Tibial artery (tissue), 4 donors: ENCODE measurements around the gene RTKN.

ENCODE experiments used
- DNase-seq, 2 donors: peaks; one replicate each; pipeline ENCODE4 v3.0.0-alpha.2; 2019
- H3K27ac ChIP-seq, 2 donors: fragments of 200-600 bp; sonication (generic) in 1 of 2; 1 replicate in 1 of 2; 2 replicates in 1 of 2; pipeline ENCODE4 v1.5.1; 2018 to 2019; ENCODE audit warnings: mild to moderate bottlenecking in 1 of 2
- H3K27me3 ChIP-seq, 2 donors: fragments of 200-600 bp; sonication (generic) in 1 of 2; one replicate each; pipeline versions ENCODE4 v1.5.1 to v1.6.0; 2016 to 2019
- H3K36me3 ChIP-seq, 3 donors: fragments of 200-600 bp; sonication (generic) in 2 of 3; one replicate each; pipeline ENCODE4 v1.5.1; 2016 to 2019; ENCODE audit warnings: mild to moderate bottlenecking in 2 of 3
- H3K4me1 ChIP-seq, 4 donors: fragments of 200-600 bp; sonication (generic) in 2 of 4; 1 replicate in 3 of 4; 2 replicates in 1 of 4; pipeline ENCODE4 v1.5.1; 2016 to 2019
- H3K4me3 ChIP-seq, 2 donors: fragments of 200-600 bp; sonication (generic) in 1 of 2; 1 replicate in 1 of 2; 2 replicates in 1 of 2; pipeline ENCODE4 v1.5.1; 2018 to 2019; ENCODE audit warnings: mild to moderate bottlenecking in 2 of 2
- H3K9me3 ChIP-seq, 3 donors: fragments of 200-600 bp; sonication (generic) in 1 of 3; one replicate each; pipeline ENCODE4 v1.5.1; 2016 to 2019
- intact Hi-C: fragments of 100-400 bp; cut with DNase I; formaldehyde crosslinking; loops from one replicate; pipeline ENCODE4 v1.15.0; 2023; ENCODE audit warnings: low total_unique reads
- TF ChIP-seq, protein P1 (sequence below), 2 experiments: fragments of 200-600 bp in 1 of 2; fragments of 450-650 bp in 1 of 2; IDR thresholded peaks; one replicate each; pipeline ENCODE4 v1.5.1; 2017 to 2019; ENCODE audit warnings: antibody characterized with exemption in 2 of 2, mild to moderate bottlenecking in 1 of 2, moderate library complexity in 1 of 2

RTKN gene

DNA sequence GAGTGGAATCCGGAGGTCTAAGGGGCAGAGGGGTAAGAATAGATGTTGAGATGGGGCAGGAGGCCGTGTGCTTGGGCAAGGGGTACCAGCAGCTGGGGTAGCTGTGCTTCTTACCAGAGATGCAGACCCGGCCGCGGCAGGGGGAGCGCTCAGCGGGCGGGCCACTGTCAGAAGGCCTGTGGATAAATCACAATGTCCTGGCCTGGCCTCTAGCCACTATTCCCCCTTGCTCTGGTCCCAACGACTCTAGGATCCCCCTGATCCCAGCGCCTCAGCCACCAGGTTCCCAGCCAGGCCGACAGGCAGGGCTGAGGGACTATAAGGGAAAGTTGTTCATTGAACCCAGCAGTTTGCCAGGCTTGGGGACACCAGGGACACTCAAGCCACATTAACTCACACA, 11.2 kb downstream of the RTKN start:
- DNase-seq: no peak
- H3K9me3 ChIP-seq: no peaks in the 10 kb centered on the region
- intact Hi-C loops: no loop called here
- no peak overlapping the region for H3K4me3 ChIP-seq
- peaks cover 11 to 70% (median 45%) of the 10 kb centered on the region in 3 donors for H3K36me3 ChIP-seq
- TF ChIP-seq, protein P1, sequence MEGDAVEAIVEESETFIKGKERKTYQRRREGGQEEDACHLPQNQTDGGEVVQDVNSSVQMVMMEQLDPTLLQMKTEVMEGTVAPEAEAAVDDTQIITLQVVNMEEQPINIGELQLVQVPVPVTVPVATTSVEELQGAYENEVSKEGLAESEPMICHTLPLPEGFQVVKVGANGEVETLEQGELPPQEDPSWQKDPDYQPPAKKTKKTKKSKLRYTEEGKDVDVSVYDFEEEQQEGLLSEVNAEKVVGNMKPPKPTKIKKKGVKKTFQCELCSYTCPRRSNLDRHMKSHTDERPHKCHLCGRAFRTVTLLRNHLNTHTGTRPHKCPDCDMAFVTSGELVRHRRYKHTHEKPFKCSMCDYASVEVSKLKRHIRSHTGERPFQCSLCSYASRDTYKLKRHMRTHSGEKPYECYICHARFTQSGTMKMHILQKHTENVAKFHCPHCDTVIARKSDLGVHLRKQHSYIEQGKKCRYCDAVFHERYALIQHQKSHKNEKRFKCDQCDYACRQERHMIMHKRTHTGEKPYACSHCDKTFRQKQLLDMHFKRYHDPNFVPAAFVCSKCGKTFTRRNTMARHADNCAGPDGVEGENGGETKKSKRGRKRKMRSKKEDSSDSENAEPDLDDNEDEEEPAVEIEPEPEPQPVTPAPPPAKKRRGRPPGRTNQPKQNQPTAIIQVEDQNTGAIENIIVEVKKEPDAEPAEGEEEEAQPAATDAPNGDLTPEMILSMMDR (IDR thresholded peaks at IDR 0.05): no peak
- H3K27me3 ChIP-seq: no peaks in the 10 kb centered on the region
- H3K4me1 ChIP-seq: no peaks in the 10 kb centered on the region
- H3K27ac ChIP-seq: no peak overlapping the region

DNA sequence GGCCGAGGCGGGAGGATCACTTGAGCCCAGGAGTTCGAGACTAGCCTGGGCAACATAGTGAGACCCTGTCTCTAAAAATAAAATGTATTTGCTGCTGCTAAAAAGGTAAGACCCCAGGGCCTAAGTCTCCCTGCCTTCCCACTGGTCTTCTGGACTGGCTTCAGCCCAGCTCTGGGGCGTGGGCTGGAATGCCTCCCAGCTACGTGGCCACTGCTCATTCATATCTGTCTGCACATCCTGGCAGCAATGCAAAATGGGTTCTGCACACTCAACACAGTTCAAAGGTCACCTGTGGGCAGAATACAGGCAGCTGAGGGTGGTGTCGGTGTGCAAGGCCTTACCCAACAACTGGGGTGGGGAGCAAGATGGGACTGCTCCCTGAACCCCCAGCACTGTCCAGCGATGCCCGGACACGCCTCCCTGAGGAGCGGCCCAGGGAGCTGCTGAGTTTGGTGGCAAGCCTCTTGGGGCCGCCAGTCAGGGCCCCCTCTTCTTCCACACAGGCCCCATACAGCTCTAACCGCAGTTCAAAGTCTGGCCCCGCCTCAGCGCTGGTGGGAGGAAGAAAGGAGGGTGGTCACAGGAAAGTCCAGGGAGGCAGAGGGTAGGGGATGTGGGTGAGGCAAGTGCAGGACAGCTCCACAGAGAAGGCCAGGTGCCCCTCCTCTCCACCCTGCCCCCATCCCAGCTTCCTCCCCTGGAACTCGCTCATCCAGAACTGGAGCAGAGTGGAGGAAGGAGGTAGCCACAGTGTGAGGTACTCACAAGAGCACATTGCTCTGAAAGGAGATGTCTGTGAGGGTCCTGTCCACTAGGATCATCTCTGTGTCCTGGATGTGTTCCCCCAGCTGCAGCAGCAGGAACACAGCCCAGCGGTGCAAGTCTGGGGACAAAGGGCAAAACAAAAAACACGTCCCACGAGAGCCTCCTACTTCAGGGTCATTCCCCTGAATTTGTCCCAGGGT, 12.0 kb downstream of the RTKN start:
- Histone ChIP-seq H3K27ac (no peak overlapping the region), H3K4me1 (no peaks in the 10 kb centered on the region), H3K27me3 (no peaks in the 10 kb centered on the region), H3K9me3 (no peaks in the 10 kb centered on the region), H3K36me3 (peaks cover 11 to 76% (median 45%) of the 10 kb centered on the region in 3 donors), H3K4me3 (no peak overlapping the region)
- TF ChIP-seq, protein P1 (IDR thresholded peaks at IDR 0.05): no peak
- intact Hi-C loops: no loop called here
- DNase-seq: no peak

DNA sequence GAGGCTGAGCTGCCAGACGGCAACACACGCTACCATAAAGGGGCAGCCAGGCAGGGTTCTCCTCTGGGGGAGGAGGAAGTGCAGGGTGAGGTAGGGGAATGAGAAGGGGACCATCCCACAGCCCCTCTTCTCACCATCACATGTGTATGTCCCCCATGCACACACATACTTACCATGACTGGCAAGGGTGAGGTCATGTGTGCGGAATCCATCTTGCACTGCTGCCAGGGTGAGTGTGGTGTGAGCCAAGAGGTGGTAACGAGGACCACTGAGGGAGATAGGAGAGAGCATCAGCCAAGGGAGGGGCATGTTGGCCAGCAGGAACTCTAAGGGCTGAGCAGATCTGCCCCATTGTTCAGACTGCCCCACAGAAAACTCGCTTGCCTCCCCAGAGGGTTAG, 13.1 kb downstream of the RTKN start:
- no peaks in the 10 kb centered on the region for H3K27me3 ChIP-seq
- no peaks in the 10 kb centered on the region for H3K9me3 ChIP-seq
- intact Hi-C loops: no loop called here
- TF ChIP-seq, protein P1 (IDR thresholded peaks at IDR 0.05): no peak
- H3K4me1 ChIP-seq: no peaks in the 10 kb centered on the region
- H3K27ac ChIP-seq: no peak overlapping the region
- H3K36me3 ChIP-seq: peaks cover 11 to 76% (median 45%) of the 10 kb centered on the region in 3 donors
- no peak overlapping the region for H3K4me3 ChIP-seq
- no peak for DNase-seq

DNA sequence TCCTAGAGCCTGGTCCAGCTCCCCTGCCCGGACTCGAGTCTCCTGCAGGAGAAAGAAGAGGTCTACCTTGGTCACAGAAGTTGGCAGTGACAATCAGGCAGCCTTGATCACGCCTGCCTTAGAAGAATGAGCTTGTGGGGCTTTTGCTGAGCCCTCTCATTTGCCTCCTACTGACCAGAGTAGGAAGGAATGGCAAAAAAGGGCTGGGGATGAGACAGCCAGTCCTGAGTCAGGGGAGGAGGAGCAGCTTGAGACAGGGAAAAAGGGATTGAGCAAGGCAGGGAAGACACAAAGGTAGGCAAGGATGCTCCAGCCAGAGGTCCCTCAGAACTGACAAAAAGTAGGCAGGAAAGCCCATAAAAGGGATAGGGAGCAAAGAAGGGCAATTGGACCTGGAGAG, 14.2 kb downstream of the RTKN start:
- no peak overlapping the region for H3K27ac ChIP-seq
- H3K9me3 ChIP-seq: no peaks in the 10 kb centered on the region
- DNase-seq: no peak
- TF ChIP-seq, protein P1 (IDR thresholded peaks at IDR 0.05): no peak
- intact Hi-C loops: no loop called here
- no peaks in the 10 kb centered on the region for H3K27me3 ChIP-seq
- no peaks in the 10 kb centered on the region for H3K4me1 ChIP-seq
- H3K4me3 ChIP-seq: no peak overlapping the region
- peaks cover 11 to 75% (median 45%) of the 10 kb centered on the region in 3 donors for H3K36me3 ChIP-seq

DNA sequence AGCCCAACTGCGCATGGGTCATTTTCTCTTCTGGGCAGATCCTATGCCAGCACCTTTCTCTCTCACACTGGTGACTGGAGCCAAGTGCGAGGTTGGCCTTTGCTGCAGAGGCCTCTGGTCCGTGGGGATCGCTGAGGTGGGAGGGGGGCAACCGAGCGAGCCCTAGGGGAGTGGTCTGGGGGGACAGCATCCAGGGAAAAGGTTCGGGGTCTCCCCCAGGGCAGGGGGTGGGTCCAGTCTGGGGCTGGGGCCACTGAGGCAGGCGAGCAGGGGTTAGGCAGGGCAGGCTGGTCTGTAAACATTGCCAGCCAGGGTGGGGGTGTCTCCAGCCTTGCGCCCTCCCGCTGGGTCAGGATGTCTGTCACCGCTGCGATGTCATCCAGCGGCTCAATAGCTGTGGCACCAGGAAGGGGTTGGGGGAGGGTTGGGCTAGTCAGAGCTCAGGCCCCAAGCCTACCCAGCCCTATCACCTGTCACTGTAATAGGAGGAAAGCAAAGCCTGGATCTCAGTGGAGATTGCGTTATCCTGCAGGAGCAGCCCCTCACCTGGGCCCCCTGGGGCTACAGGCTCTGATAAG, 15.5 kb downstream of the RTKN start:
- H3K4me1 ChIP-seq: peaks cover 0 to 8% (median 4%) of the 10 kb centered on the region in 4 donors
- peaks cover 11 to 63% (median 45%) of the 10 kb centered on the region in 3 donors for H3K36me3 ChIP-seq
- TF ChIP-seq, protein P1 (IDR thresholded peaks at IDR 0.05): no peak
- H3K27me3 ChIP-seq: no peaks in the 10 kb centered on the region
- H3K9me3 ChIP-seq: no peaks in the 10 kb centered on the region
- no peak overlapping the region for H3K27ac ChIP-seq
- no peak overlapping the region for H3K4me3 ChIP-seq
- intact Hi-C loops: no loop called here
- no peak for DNase-seq
